ENCODE results near the gene KRT6A.

Gene KRT6A

DNA sequence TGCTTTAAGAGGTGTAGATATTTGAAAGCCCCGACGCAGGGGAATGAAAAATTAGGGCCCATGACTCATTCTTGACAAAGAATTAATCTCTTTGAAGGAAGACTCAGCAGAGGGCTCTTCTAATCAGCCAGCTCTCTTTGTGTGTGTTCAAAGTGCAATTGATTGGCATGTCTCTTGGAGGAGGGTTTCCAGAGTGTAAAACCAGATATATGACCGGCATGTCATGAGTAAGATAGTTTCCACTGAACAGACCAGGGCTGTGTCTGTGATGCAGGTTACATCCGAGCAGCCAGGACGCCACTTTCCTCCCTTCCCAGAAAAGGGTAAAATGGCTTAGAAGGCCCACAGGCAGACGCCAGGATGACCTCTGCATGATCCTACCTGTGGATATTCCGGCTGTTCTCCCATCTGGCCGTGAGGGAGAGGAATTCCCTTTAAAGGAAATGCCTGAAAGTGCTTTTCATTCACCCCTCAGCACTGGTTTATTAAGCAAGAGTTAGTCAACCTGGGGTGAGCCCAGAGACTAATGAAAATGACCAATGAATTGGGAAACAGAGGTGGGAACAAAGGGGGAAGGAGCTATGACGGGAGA is 51.6 kb downstream of the KRT6A start:
- Mint-ChIP-seq H3K4me1 (no peaks in the 10 kb centered on the region), H3K9me3 (no peaks in the 10 kb centered on the region), H3K4me3 (no peak overlapping the region), H3K36me3 (no peaks in the 10 kb centered on the region), H3K27me3 (peaks cover 41% of the 10 kb centered on the region), H3K27ac (no peak overlapping the region)
- no peak for ATAC-seq

DNA sequence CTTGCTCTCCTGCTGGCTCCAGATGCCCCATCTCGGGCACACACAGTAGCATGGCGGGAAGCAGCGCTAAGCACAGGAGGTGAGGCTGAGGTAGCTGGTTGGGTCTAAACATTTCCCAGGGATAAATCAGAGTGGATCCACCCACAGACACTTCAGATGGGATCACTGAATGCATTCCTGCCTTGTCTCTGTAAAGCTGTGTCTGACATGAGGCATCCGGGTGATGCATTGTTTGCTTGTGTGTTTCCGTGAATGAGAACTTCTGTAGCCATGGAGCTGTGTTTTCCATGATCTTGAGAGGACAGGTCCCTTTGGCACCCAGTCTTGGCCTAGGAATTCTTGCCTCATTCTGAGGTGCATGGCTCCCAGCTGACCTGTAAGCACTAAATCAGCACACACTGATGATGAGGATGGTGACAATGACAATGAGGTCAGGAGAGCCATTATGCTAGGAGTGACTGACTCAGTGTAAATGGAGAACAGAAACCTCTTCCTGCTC is 52.2 kb downstream of the KRT6A start:
- no peak for ATAC-seq
- Mint-ChIP-seq H3K27me3 (peaks cover 36% of the 10 kb centered on the region), H3K4me3 (no peak overlapping the region), H3K4me1 (no peaks in the 10 kb centered on the region), H3K9me3 (no peaks in the 10 kb centered on the region), H3K36me3 (no peaks in the 10 kb centered on the region), H3K27ac (no peak overlapping the region)

DNA sequence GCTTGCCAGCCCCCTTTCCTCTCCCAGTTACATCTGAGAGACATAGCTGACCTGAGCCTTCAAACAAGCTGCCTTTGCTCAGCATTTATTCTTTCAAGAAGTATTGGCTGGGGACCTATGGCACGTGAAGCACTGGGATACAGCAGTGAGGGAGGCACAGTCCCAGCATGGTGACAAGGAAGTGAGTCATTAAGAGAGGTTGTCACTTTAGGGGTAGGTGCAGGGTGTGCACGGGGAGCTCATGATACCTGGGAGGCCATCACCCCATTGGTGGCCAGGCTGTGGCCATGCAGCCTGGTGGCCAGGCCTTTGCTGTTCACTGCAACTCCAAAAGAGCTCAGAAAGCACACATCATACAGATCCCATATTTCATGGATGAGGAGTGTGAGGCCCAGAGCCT is 53.2 kb downstream of the KRT6A start:
- no peaks in the 10 kb centered on the region for H3K36me3 Mint-ChIP-seq
- H3K27ac Mint-ChIP-seq = no peak overlapping the region
- no peaks in the 10 kb centered on the region for H3K4me1 Mint-ChIP-seq
- no peak overlapping the region for H3K4me3 Mint-ChIP-seq
- no peak for ATAC-seq
- peaks cover 39% of the 10 kb centered on the region for H3K27me3 Mint-ChIP-seq
- H3K9me3 Mint-ChIP-seq = no peaks in the 10 kb centered on the region

DNA sequence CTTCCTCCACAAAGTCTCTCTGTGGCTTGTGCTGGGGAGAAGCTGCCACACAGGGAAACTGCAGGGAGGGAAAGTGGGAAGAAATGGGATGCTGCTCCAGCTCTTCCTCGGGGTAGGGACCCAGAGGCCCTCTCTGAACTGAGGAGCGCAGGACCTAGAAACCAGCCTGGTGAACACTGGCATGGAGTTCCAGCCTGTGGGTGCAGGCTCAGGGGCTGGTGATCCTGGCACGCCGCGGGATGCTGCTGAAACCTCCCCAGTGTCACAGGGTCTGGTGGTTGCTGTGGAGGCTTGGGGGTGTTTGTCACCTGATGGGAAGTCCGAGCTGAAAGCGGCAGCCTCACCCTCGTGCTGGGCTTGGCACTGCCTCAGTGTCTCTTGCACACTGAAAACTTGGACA is 53.6 kb downstream of the KRT6A start:
- H3K36me3 Mint-ChIP-seq = no peaks in the 10 kb centered on the region
- ATAC-seq = no peak
- no peaks in the 10 kb centered on the region for H3K4me1 Mint-ChIP-seq
- no peak overlapping the region for H3K4me3 Mint-ChIP-seq
- H3K27me3 Mint-ChIP-seq = peaks cover 43% of the 10 kb centered on the region
- no peaks in the 10 kb centered on the region for H3K9me3 Mint-ChIP-seq
- H3K27ac Mint-ChIP-seq = no peak overlapping the region

DNA sequence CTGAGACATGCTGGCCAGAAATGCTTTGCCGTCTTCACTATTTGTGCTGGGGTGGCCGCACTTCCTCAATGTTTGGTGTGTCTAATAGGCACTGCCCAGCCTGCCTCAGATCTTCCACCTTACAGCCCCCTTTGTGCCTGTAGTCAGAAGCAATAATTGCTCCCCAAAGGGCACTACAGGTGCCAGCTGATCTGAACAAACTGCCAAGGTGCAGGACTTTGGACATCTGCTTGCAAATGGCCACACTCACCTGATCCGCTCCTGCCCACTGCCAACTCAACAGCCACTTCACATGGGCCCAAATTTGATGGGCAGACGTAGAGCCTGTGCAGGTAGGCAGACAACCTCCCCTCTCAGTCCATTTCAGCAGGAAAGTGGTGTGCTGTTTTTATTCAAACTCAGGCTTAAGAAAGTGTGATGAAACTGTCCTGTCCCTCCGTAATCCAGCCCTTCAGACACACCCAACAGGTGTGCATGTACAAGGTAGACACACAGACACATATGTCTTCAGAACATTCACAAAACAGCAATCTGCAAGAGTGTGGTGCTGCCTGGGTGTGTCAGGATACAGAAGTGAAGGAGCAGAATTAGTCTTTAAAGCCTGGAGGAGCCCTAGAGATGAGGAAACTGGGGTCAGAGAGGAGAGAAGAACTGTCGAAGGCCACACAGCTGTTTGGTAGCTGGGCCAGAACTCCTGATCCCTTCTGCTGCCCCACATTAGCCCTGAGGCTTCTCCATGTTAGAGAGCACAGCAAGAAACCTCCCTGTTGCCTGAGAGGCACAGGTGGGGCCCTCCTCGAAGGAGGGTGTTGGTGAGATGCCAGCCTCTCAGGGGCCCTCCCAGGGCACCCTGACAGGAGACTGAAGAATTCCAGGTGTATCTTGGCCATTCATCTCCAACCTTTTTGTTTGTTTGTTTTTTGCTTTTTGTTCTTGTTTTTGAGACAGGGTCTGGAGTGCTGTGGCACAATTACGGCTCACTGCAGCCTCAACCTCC is 54.5 kb downstream of the KRT6A start:
- Mint-ChIP-seq H3K36me3 (no peaks in the 10 kb centered on the region), H3K27ac (no peak overlapping the region), H3K4me3 (no peak overlapping the region), H3K9me3 (no peaks in the 10 kb centered on the region), H3K27me3 (peaks cover 51% of the 10 kb centered on the region), H3K4me1 (no peaks in the 10 kb centered on the region)
- ATAC-seq = no peak

DNA sequence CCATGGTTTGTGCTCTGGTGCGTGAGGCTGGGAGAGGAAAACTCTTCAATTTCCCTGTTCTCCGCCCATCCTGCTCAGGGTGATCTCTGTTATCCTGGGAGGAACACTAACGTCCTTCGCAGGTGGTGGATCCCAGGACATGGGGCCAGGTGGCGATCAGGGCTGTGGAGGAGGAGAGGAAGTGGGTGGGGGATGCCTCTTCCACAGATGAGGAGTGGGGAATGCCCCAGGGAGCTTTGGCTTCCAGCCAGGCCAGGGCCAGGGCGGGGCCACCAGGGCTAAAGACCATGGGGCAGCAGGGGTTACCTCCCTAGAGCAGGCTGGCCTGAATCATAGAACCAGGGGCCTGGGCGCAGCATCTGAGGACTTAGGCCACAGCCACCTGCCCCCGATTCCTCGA is 55.5 kb downstream of the KRT6A start:
- Mint-ChIP-seq H3K9me3 (no peaks in the 10 kb centered on the region), H3K4me3 (no peak overlapping the region), H3K4me1 (no peaks in the 10 kb centered on the region), H3K27ac (no peak overlapping the region), H3K27me3 (peaks cover 57% of the 10 kb centered on the region), H3K36me3 (no peaks in the 10 kb centered on the region)
- ATAC-seq = no peak
